SKM-1 (cell line): ENCODE data around the gene KLK13.

ENCODE experiments used
- DNase-seq: peaks from one replicate; lab custom pipeline; 2025; ENCODE audit not compliant: unreplicated experiment; lab: John Stamatoyannopoulos, UW

Gene KLK13

DNA sequence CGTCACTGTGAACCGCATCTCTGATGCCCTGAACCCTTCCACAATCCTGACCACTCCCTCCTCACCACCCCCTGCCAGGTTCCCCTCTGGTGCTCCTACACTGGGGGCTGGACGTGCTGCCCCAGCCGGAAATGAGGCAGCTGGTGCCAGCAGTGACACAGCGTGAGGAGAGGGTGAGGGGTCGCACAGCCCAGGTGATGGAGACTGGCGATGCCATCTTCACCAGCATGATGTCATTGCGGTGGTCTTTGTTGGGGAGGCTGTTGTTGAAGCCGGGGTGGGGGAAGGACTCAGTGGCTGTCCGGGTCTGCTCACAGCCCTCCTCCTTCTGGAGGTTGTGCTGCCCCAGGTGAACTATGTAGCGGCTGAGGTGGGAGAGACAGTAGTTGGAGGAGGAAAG is 40.9 kb downstream of the KLK13 start:
- no peak for DNase-seq

DNA sequence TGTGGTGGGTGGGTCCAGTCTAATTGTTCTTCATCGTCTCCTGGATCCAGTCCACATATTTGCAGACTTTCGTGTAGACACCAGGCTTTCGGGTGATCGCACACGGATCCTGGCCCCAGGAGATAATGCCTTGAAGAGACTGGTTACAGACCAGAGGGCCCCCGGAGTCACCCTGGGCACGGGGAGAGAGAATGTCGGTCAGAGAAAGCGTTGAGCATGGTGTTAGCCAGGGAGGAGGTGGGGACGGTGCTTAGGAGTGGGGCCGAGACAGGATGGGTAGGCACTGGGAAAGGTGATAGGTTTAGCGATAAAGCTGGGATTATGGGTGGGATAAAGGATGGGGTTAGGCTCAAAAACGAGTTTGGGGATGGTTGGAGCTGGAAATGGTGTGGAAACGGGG is 42.4 kb downstream of the KLK13 start:
- DNase-seq: no peak

DNA sequence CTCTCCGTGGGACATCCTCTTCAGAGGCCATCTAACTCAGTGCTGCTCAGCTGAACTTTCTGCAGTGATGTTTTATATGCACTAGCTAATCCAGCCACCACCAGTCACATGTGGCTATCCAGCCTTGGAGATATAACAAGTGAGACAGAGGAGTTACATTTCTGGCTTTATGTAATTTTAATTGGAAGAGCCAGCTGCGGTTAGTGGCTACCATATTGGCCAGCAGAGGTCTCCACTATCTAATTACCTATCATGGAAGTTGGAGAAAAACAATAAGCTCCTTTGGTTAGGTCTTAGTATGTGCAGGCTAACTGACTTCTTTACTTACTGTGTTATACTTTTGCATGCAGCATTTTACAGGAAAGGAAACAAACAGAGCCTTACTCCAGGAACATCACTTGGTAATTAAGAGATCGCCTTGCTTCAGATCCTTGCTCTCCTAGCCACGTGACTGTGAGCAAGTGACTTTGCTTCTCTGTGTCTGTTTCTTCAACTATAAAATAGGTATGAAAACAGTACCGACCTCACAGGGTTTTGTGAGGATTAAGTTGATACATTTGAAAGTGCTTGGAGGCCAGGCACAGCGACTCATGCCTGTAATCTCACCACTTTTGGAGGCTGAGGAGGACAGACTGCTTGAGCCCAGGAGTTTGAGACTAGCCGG is 43.8 kb downstream of the KLK13 start:
- DNase-seq: no peak

DNA sequence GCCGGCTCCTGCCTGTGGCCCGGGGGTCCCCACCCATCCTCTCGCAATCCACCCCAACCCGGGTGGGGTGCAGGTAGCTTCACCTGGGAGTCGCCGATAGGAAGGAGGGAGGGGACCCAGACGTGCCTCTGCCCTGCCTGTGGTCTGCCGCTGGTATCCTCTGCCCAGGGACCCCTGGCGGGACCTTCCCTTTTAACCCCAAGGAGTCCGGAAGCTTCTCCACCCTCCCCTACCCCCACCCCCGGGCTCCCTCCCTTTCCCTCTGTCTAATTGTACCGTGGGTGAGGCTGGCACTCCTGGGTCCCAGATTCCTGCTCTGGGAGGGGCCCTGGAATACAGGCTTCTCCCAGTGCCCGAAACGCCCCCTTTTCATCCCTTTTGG is 45.4 kb downstream of the KLK13 start, which contains the start of gene KLK10:
TSS of gene KLK10 (minus strand) at position 166 of the 382 bp plus-strand sequence. CDS start 579 bp downstream, outside the sequence.
- no peak for DNase-seq

- DNase-seq: no peak
These were observed 45.9 kb downstream of the KLK13 start for GRCh38 chr19:51018745-51019543.

GRCh38 chr19:51016798-51017683 is 47.9 kb downstream of the KLK13 start:
- DNase-seq: no peak

DNA sequence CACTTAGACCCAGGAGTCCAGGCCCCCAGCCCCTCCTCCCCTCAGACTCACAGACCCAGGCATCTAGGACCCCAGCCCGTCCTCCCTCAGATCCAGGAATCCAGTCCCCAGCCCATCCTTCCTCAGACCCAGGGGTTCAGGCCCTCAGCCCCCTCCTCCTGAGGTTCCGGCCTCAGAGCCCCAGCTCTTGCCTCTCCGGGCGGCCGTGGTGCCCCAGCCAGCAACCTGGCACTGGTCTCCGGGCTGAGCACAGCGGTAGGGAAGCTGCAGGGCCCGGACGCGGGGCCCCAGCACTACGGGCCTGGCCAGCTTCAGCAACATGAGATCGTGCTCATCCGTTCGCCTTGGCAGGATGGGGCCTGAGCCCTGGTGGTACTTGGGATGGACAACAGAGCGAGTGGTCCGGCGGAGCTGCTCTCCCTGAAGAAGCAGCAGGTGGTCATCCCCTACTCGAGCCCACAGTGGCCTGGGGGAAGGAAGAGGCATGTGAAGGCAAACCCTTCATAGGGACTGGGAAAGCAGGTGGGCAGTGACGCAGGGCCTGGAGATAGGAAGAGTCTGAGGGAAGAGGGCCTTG is 49.1 kb downstream of the KLK13 start:
- DNase-seq: no peak

GRCh38 chr19:51014242-51014641 is 50.6 kb downstream of the KLK13 start:
- DNase-seq: no peak

- no peak for DNase-seq
These were observed 52.2 kb downstream of the KLK13 start for GRCh38 chr19:51012661-51013190.

- no peak for DNase-seq
These were observed 54.7 kb downstream of the KLK13 start for GRCh38 chr19:51010066-51010795.

- DNase-seq: no peak
These were observed 55.6 kb downstream of the KLK13 start for GRCh38 chr19:51009061-51009891.

DNA sequence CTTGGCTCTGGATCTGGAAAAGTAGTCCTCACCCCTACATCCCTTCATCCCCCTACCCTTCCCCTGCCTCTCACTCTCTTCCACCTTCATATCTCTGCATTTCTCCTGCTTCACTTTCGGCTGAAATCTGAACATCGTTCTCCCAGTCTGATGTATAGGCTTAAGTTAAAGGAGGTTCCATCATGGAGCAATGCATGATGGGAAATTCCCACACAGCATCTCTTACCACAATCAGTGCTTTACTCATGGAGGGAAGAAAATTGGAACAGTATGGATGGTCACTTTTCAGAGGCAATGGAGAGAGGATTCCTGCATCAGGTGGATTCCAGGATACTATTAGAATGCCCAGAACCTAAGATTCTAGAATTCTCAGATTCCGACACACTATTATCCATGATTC is 57.4 kb downstream of the KLK13 start:
- no peak for DNase-seq

DNA sequence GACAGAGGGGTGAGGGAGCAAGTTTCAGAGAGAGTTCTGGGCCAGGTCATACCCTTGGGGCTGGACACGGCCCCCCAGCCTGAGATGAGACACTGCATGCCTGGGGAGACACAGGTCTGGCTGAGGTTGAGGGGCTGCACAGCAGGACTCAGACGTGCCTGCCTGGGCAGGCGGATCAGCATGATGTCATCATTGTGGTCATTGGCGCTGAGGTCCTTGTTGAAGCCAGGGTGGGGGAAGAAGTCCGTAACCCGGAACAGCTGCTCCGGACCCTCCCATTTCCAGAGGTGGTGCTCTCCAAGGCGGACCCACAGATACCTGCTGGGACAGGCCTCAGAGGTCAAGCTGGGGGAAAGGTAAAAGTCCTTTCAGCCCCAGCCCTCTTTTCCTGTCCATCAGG is 58.5 kb downstream of the KLK13 start:
- no peak for DNase-seq
